Thymus (tissue), 11 donors: ENCODE measurements around the gene HSH2D. TPM values are rescaled to one million over a fixed set of nuclear protein-coding genes. Genes with fewer than 3 reads are reported as not detected.
"Not testable (repeated sequence)": the region's sequence is repeated elsewhere in the genome, so short reads cannot be mapped to it uniquely, and the experiment has no call there.

Source experiments
- DNase-seq, 9 donors: peaks; one replicate each; pipeline ENCODE4 v3.0.0-alpha.2; 2013; ENCODE audit warnings: low spot score in 9 of 9, low read depth in 6 of 9, missing footprints in 1 of 9
- H3K27ac ChIP-seq, 2 donors: one replicate each; pipeline ENCODE4 v1.5.1; 2013; ENCODE audit warnings: control low read depth in 1 of 2, low read depth in 1 of 2, low read length in 1 of 2, mild to moderate bottlenecking in 1 of 2, moderate library complexity in 1 of 2
- H3K27me3 ChIP-seq, 2 donors: one replicate each; pipeline ENCODE4 v1.5.1; 2013; ENCODE audit warnings: low read length in 1 of 2; ENCODE audit not compliant: control insufficient read depth in 2 of 2, insufficient read depth in 1 of 2
- H3K36me3 ChIP-seq, 2 donors: one replicate each; pipeline ENCODE4 v1.5.1; 2013; ENCODE audit warnings: low read length in 1 of 2, mild to moderate bottlenecking in 1 of 2, moderate library complexity in 1 of 2; ENCODE audit not compliant: control insufficient read depth in 2 of 2, insufficient read depth in 2 of 2
- H3K4me1 ChIP-seq, 2 donors: one replicate each; pipeline ENCODE4 v1.5.1; 2013; ENCODE audit warnings: low read length in 2 of 2; ENCODE audit not compliant: control insufficient read depth in 2 of 2, insufficient read depth in 2 of 2
- H3K4me3 ChIP-seq, 2 donors: one replicate each; pipeline ENCODE4 v1.5.1; 2013; ENCODE audit warnings: low read length in 2 of 2, control low read depth in 1 of 2, mild to moderate bottlenecking in 1 of 2
- H3K9me3 ChIP-seq, 2 donors: one replicate each; pipeline ENCODE4 v1.5.1; 2013; ENCODE audit warnings: low read length in 1 of 2, mild to moderate bottlenecking in 1 of 2; ENCODE audit not compliant: control insufficient read depth in 2 of 2, insufficient read depth in 1 of 2
- WGBS: extraction: QIAGEN DNeasy Blood & Tissue Kit; methylation state at CpG from one replicate; pipeline ENCODE4 v1.1.7; 2013; 5-methylcytosine and 5-hydroxymethylcytosine counted together
- polyA plus RNA-seq: library from polyadenylated mRNA; stranded (reverse); fragments of 200-250 nt; gene quantifications from one replicate; pipeline ENCODE4 v1.2.3, GENCODE V29; 2013
- total RNA-seq: library from RNA; stranded (reverse); fragments of 120-200 nt; gene quantifications from one replicate; pipeline ENCODE4 v1.2.4, GENCODE V29; 2013
- donor health status: healthy.

Gene HSH2D
- total and polyA plus RNA-seq, 2 donors = 17.1 to 40.4 TPM

GRCh38 chr19:16116067-16116466 is 27.4 kb upstream of the HSH2D start:
- Histone ChIP-seq H3K27me3 (no peaks in the 10 kb centered on the region), H3K36me3 (peaks cover 49 to 51% of the 10 kb centered on the region in 2 donors), H3K4me3 (no peak overlapping the region), H3K27ac (no peak overlapping the region), H3K9me3 (no peaks in the 10 kb centered on the region), H3K4me1 (peaks cover 9 to 26% of the 10 kb centered on the region in 2 donors)
- no peak for DNase-seq
- WGBS = 78% methylated on average over 4 of the region's 4 CpGs

DNA sequence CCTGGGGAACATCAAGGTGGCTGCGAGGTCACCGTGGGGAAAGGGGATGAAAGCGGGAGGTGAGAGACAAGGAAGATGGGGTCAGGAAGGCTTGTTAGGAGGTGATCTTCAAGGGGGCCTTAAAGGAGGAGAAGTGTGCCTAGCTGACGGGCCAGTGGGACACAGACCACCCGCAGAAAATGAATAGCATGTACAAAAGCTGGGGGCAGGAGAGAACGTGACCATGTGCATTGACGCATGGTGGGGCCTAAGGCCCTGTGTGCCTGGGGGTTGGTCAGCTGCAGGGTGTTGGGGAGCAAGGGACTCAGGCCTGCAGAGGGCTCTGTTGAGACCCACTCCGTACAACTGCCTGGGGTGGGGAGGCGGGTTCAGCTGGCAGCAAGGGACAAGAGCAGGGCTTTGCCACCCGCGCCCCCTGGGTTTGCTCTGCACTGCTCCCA is 25.9 kb upstream of the HSH2D start:
- Histone ChIP-seq H3K9me3 (no peaks in the 10 kb centered on the region), H3K4me1 (peaks cover 4 to 18% of the 10 kb centered on the region in 2 donors), H3K36me3 (peaks cover 63 to 66% of the 10 kb centered on the region in 2 donors), H3K27me3 (no peaks in the 10 kb centered on the region), H3K4me3 (no peak overlapping the region), H3K27ac (peak overlapping the region; percentile 40 to 42)
- 86% methylated on average over 11 of the region's 11 CpGs for WGBS
- DNase-seq = no peak

GRCh38 chr19:16118489-16119033 is 24.9 kb upstream of the HSH2D start:
- Histone ChIP-seq H3K4me3 (no peak overlapping the region), H3K27ac (peak overlapping the region; percentile 55 to 64), H3K36me3 (peaks cover 67 to 72% of the 10 kb centered on the region in 2 donors), H3K4me1 (peaks cover 0 to 12% of the 10 kb centered on the region in 2 donors), H3K27me3 (no peaks in the 10 kb centered on the region), H3K9me3 (no peaks in the 10 kb centered on the region)
- 46% methylated on average over 12 of the region's 12 CpGs for WGBS
- peak in 1 of 9 donors; percentile 45 for DNase-seq

DNA sequence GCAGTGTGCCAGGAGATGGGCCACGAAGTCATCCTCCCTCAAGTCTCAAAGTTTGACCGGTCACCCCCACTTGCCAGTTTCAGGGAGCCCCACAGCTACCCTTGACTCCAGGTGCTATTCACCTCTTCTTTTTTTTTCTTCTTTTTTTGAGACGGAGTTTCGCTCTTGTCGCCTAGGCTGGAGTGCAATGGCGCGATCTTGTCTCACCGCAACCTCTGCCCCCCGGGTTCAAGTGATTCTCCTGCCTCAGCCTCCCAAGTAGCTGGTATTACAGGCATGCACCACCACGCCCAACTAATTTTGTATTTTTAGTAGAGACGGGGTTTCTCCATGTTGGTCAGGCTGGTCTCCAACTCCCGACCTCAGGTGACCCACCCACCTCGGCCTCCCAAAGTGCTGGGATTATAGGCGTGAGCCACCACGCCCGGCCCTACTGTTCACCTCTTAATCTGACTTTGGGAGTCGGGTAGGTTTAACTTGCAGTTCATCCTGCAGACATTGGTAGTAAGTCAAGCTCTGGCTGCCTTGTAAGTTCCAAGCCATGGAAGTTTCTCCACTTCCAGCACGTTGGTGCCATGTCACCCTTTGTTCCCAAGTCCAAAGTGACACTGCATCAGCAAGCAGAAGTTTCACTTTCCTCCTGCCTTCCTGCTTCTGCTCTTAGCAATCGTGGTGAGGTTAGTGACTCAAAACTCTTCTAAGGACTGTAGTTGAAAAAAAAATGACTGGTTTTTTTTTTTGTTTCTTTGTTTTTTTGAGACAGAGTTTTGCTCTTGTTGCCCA is 24.2 kb upstream of the HSH2D start:
- peaks cover 0 to 12% of the 10 kb centered on the region in 2 donors for H3K4me1 ChIP-seq
- 85% methylated on average over 19 of the region's 19 CpGs for WGBS
- not testable (repeated sequence) for H3K4me3 ChIP-seq, H3K9me3 ChIP-seq, H3K27me3 ChIP-seq
- H3K27ac ChIP-seq = peak overlapping the region; percentile 55 to 64
- H3K36me3 ChIP-seq = peaks cover 74 to 75% of the 10 kb centered on the region in 2 donors
- DNase-seq = peak in 1 of 9 donors; percentile 32

- Histone ChIP-seq H3K4me3 (no peak overlapping the region), H3K27me3 (no peaks in the 10 kb centered on the region), H3K4me1 (peaks cover 0 to 9% of the 10 kb centered on the region in 2 donors), H3K9me3 (no peaks in the 10 kb centered on the region), H3K27ac (peak overlapping the region in 1 of 2 donors; percentile 11), H3K36me3 (peaks cover 79 to 86% of the 10 kb centered on the region in 2 donors)
- 97% methylated on average over 5 of the region's 5 CpGs for WGBS
- DNase-seq = no peak
These were observed 22.3 kb upstream of the HSH2D start for GRCh38 chr19:16121141-16121540.

DNA sequence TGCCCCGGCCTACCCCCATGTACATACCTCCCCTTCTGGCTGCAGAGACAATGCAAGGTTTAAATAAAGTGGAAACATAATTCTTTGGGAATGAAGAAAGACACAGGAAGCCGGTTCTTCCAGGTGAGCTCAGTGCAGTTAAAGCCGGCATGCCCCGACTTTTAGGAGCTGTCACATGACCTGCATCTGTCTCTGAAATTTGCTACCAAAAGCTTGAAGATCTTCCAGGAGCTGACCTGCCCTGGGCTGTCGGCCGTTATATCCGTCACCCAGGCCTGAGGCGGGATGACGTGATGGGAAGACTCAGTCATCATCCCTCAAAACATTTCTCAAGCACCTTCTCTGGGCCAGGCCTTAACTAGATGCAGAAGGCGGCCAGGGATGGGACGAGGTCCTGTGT is 21.5 kb upstream of the HSH2D start:
- no peak overlapping the region for H3K27ac ChIP-seq
- no peak for DNase-seq
- H3K27me3 ChIP-seq = no peaks in the 10 kb centered on the region
- H3K9me3 ChIP-seq = no peaks in the 10 kb centered on the region
- H3K36me3 ChIP-seq = peaks cover 79 to 89% of the 10 kb centered on the region in 2 donors
- 94% methylated on average over 11 of the region's 11 CpGs for WGBS
- no peak overlapping the region for H3K4me3 ChIP-seq
- peaks cover 0 to 9% of the 10 kb centered on the region in 2 donors for H3K4me1 ChIP-seq

GRCh38 chr19:16124953-16125352 is 18.5 kb upstream of the HSH2D start:
- no peaks in the 10 kb centered on the region for H3K9me3 ChIP-seq
- DNase-seq = no peak
- peaks cover 90 to 93% of the 10 kb centered on the region in 2 donors for H3K36me3 ChIP-seq
- peaks cover 0 to under 1% of the 10 kb centered on the region in 2 donors for H3K4me1 ChIP-seq
- H3K27me3 ChIP-seq = no peaks in the 10 kb centered on the region
- 98% methylated on average over 14 of the region's 14 CpGs for WGBS
- H3K27ac ChIP-seq = no peak overlapping the region
- no peak overlapping the region for H3K4me3 ChIP-seq

DNA sequence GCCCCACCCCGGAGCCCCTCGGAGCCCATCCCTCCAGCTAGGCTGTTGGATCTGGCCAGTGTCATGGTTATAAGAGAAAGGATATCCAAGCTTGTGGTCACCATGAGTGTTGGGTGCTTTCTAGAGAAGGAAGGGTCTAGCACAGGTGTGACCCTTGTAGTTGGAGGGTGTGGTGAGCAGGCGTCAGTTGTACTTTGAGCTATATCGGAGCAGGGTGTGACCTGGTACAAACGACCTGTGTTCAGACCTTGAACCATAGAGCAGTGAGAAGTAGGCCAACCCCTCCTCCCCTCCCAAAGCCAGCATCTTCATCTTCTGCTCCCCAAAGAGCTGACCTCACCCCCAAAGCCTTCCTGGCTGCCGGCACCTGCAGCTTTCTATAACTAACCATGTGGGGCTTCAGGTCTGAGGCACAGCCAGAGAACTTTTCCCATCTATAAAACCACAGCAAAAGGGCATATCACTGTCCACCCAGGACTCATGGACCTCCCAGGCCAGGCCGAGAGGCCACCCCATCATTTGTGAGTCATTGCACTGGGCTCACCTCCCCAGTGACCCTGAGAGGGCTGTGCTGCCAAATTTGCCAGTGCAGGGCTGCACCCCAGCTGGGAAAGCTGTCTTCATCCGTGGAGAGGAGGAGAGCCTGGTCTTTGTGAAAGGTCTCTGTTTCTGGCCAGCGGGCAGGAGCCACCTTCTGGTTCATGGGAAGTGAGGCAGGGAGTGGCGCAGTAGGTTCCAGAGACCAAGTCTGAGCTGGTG is 17.6 kb upstream of the HSH2D start:
- H3K4me1 ChIP-seq = no peaks in the 10 kb centered on the region
- WGBS = 86% methylated on average over 10 of the region's 10 CpGs
- no peak overlapping the region for H3K4me3 ChIP-seq
- H3K9me3 ChIP-seq = no peaks in the 10 kb centered on the region
- H3K36me3 ChIP-seq = peaks cover 87 to 91% of the 10 kb centered on the region in 2 donors
- H3K27ac ChIP-seq = no peak overlapping the region
- H3K27me3 ChIP-seq = no peaks in the 10 kb centered on the region
- no peak for DNase-seq

DNA sequence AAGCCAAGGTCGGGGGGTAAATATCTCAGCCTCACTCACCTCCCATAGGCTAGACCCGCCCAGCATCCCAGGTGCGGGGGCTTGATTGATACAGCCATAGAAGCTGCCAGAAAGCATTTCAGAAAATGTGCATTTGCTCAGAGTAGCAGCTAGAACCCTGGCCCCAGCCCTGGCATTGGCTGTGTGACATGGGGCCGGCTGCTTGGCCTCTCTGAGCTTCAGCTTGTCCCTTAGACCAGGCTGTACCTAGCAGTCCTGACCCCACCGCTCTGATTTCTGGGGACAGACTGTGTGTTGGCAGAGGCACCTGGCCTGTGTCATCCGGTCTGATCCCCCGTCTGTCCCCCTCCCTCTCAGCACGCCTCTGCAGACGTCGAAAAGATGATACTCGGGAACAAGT is 16.4 kb upstream of the HSH2D start:
- peaks cover 86% of the 10 kb centered on the region in 2 donors for H3K36me3 ChIP-seq
- no peaks in the 10 kb centered on the region for H3K27me3 ChIP-seq
- no peak overlapping the region for H3K27ac ChIP-seq
- 98% methylated on average over 11 of the region's 11 CpGs for WGBS
- no peaks in the 10 kb centered on the region for H3K4me1 ChIP-seq
- no peaks in the 10 kb centered on the region for H3K9me3 ChIP-seq
- H3K4me3 ChIP-seq = no peak overlapping the region
- DNase-seq = no peak
